Stimulated activated CD4-positive, alpha-beta T cell treated with anti-CD3 and anti-CD28 coated beads, Interleukin-15, amount 100 ng/mL, for 24 hours (primary cell): ENCODE results near the gene ARSJ.
"Not testable (repeated sequence)": the region's sequence is repeated elsewhere in the genome, so short reads cannot be mapped to it uniquely, and the experiment has no call there.

Source experiments
- DNase-seq: peaks from one replicate; pipeline ENCODE4 v3.0.0-alpha.2; 2020

Gene ARSJ

DNA sequence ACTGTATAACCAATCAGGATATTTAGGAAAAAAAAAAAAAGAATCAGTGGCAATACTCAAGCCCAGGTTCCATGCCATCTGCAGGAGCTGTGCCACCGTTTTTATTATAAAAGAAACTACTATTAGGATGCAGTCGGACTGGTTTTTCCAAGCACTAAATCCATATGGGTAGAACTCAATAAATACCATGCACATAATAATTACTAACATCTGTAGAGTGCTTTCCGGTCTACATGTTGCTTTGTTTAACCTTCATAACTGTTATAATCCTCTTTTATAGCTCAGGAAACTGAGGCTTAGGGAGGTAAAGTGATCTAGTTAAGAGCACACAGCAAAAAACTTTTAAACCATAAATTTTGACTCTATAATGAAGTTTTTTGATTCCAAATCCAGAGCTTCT, 24.0 kb downstream of the ARSJ start:
- DNase-seq, result no peak

DNA sequence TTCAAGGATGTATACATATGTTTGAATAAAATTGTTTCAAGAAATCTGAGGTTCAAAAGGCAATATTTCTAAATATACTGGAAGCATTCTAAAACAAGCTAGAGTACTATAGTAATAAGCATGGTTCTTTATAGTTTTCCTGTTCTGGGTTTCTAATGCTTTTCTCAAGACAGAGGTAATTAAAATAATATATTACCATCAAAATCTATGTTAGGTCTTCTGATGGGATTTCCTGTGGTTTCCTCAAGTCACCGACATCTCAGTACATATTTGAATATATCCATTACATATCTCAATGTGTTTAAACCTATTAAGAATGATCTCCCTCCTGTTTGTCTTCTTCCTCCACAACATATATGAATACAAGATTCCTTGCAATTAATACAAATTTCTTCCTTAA, 25.6 kb downstream of the ARSJ start:
- DNase-seq, result no peak

DNA sequence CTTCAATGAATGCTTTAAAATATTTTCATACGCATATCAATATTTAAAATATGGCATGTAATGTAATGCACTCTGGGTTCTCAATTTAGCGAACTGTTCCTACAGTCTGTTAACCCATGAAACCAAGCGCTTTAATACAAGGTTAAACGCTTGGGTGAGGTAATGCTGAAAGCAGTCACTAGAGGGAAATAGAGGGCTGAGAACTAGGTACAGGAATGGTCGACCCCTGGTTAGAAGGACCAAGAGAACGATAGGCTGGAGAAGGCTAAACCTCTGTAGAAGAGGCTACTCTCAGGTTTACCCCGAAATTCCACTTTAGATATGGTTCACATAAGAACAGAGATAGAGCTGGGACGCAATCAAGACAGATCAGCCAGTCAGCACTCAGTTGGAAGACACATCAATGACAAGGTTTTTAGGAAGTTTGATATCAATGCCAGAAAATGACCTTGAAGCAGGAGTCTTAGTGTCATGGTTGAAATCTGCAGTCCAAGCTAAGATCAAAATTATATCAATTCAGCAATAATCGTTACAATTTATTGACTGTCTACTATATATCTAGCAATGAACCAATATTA, 26.9 kb downstream of the ARSJ start:
- peak; percentile 15 for DNase-seq

DNA sequence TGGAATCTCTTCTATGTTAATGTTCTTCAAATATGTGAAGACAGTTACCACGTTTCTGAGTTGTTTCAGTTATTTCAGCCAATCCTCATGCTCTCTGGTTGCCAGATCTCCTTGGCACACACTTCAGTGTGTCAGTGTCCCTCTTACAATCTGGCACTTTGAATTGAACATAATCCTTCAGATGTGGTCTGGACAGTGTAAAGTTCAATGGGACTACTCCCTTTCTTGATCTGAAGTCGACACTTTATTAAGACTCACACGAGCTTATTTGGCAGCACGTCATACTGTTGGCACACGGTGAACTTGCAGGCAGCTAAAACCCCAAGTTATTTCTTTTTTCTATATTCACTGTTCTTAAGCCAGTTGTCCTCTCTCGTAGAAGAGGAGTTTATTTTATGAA, 28.2 kb downstream of the ARSJ start:
- DNase-seq, result no peak

DNA sequence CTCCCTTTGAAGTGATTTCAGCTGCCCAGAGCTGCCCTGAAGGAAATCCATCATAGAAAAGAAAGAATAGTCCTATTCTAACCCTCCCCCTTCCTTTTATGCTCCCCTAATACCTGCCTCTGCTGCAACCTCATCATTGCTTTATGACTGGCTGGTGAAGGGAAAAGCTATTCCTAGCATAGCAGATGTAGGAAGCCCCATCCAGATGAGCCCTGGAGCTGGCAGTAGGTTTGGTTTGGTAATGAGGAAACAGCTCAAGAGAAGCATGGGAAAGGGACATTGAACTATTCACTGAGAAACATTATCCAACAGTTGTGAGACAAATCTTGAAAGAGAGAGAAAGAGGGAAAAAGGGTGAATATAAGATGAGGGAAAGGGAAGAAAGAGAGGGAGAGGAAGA, 29.2 kb downstream of the ARSJ start:
- DNase-seq, result no peak

DNA sequence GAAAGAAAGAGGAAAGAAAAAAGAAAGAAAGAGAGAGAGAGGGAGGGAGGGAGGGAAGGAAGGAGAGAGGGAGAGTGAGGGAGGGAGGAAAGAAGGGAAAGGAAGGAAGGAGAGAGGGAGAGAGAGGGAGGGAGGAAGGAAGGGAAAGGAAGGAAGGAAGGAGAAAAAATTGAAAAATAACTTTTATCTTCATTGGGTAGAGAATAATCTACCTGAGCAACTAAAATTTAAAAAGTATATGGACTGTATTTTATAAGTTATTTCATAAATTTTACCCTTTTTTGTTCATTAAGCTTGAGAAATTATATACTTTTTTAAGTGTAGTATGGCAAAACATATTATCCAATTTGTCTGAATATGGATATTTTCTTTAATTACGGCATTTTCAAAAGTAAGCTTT, 32.0 kb downstream of the ARSJ start:
- no peak for DNase-seq

DNA sequence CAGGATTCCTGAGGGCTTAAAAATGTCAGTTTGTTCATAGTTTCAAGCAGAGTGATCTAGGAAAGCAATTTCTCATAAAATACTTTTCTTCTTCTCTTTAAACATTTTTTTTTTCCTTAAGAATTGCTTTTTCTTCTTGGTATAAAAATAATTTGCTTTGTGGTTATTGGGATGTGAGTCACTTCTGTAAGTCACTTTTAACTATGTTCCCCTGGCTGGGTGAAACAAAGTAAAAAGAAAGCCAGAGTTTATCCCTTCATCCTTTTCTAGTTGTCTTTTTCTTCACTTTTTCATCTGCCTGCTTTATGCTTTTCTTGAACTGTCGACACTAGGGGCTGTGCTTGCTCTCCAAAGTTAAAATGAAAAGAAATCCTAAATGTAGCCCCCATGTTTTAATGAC, 33.5 kb downstream of the ARSJ start:
- DNase-seq, result no peak

DNA sequence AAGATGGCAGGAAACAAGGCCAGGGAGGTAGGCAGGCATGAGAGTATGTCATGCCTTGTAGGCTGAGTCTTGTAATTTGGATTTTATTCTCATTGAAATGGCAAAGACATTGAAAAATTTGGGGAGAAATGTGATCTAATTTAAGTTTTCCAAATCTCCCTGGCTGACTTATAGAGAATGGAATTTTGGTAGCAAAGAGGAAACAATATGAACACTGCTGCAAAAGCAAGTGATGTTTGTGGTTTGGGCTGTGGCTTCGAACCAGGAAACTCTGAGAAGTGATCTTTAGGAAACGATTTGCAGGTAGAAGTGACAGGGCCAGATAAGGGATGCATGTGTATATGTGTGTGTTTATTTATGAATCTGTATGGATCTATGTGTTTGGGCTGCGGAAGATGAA, 35.6 kb downstream of the ARSJ start:
- no peak for DNase-seq

DNA sequence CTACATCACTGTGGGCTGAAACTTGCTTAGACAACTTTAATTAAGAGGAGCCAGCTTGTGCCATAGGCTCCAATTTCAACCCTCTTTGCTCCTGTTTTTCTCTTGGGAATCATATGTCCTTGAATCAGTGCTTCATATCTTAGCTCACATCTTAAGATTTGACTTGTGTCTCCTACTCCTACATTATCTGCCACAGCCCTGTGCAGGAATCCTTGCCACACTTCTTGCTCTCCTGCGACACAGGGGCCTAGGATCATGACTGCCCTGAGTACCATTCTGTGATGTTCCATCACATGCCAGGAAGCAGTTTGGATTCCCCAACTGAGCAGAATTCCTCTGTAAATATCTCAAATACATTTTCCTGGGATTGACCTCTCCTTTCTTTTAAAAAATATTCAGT, 36.4 kb downstream of the ARSJ start:
- DNase-seq, result no peak

DNA sequence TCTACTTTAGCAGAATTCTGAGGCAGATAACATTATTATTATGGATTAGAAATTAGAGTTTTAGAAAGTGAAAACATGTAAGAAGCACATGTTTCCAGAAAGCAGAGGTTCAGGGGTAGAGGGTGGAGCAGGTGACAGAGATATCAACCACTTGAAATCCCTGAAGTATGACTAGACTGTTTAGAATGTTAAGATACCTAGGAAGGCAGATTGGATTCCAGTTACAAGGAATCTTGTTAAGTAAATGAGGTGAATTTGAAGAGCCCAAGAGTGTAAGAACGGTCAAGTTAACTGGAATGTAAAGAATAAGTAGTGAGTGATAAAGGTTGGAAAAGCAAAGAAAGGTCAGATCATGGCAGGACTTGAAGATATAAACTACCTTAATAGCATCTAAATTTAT, 37.6 kb downstream of the ARSJ start:
- no peak for DNase-seq

DNA sequence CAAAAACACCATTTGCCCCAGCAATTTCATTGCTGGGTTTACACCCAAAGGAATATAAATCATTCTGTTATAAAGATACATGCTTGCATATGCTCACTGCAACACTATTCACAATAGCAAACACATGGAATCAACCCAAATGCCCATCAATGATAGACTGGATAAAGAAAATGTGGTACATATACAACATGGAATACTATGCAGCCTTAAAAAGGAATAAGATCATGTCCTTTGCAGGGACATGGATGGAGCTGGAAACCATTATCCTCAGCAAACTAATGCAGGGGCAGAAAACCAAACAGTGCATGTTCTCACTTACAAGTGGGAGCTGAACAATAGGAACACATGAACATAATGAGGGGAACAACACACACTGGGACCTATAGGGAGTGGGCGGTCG, 39.3 kb downstream of the ARSJ start:
- not testable (repeated sequence) for DNase-seq

DNA sequence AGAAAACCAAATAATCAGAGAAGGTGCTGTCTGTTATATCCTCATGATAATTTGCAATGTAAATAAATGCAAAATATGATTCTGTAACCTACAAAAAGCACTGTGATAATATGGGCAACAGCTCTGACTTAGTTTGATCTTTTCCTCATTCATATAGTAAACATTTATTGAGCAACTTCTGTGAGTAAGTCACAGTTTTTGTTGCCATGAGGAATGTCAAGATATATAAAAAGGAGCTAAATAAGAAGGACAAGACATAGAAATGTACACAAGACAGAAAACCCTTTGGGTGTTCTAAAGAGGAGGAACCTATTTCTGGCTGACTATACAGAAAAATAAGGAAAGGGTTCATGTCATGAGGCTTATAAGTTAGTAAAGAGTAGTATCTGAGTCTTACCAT, 44.3 kb downstream of the ARSJ start:
- DNase-seq, result no peak

DNA sequence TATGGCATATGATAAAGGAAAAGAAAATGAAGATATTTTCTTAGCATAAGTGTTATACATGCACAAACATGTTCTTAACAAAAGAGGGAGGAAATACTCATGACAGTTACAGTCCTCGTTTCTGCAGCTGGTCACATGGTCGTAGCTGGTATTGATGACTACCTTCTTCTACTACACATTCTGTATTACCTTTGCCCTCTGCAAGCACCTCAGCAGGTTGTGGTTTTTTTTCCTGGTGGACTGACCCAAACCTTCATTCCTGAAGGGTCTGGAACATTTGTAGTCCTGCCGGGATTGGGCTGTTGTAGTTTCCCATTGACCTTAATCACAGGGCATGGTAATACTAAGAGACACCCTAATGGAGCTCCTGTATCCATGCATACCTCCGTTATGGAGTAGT, 54.7 kb downstream of the ARSJ start:
- not testable (repeated sequence) for DNase-seq

DNA sequence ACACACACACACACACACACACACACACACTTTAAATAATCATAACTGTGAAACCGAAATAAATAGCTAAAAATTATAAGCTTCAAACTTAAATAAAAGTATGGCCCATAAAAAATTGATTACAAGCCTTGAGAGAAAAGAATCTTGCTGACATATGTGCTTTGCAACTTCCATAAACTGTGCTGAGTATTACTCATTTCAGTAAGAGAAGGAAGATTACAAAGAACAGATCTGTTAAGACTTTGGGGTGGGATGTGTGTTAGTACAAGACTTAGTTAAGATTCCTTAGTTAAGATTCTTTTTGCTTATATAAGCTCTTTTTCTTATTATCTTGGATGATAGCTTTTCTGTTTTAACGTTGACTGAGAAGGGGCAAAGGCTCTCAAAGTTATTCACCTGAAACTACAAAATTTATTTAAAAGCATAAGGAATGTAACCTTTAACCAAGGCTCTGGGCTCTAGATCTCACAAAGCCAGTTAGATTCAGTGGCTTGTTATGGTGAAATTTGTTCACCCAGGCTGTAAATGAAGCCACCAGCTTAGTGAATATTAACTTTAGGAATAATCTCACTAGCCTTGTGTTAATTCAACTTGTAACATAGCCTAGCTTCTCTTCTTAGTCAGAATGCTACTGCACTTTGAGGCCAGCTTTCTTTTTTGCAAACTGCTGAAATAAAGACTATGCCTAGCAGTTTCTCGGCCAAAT, 58.2 kb downstream of the ARSJ start:
- DNase-seq, result no peak

DNA sequence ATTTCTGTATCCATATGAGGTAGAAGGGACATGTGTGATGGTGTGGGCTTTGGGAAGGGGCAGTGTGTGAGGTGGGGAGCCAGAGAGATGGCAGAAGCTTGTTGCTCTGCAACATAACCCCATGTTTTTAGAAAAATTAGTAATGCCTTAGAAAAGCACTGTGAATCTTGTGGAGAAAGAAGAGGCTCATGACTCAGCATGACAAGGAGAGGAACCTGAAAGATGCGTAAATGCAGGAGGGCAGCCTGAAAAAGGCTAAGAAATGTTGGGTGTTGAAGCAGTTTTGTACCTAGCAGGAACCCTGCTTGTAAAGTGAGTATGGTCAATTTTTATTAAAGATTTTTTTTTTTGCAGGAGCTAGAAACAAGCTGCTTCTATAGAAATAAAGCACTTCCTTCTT, 59.8 kb downstream of the ARSJ start:
- no peak for DNase-seq

DNA sequence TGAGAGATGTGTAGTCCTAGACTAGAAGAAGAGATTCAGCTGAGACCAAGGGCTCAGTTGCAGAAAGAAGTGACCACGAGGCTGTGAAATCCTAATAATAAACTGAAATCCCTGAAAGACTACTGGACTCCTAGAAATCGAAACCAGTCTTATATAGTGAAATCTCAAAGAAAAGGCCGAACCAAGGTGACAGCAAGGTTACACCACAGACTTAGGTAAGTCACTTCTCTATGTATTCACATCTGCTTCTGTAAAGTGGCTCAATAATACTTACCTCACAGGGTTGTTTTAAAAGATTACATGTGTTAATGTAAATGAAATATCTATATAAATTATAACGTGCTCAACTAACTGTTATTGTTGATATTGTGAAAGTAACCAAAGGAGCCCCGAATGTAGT, 60.3 kb downstream of the ARSJ start:
- DNase-seq, result no peak

DNA sequence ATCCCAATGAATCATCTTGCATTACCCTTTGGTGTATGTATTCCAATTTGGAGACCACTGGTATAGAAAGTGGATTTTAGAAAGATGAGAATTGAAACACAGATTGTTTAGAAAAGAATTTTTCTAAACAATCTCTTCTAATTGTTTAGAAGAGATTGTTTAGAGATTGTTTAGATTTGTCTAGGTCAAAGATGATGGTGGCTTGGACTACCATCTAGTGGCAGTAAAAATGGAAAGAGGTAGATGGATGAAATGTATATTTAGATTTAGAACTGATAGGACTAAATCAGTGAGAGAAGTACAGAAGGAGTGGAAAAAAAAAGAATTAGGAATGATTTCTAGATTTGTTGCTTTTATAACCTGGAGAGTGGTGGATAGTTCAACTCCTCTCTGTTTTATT, 70.6 kb downstream of the ARSJ start:
- no peak for DNase-seq

DNA sequence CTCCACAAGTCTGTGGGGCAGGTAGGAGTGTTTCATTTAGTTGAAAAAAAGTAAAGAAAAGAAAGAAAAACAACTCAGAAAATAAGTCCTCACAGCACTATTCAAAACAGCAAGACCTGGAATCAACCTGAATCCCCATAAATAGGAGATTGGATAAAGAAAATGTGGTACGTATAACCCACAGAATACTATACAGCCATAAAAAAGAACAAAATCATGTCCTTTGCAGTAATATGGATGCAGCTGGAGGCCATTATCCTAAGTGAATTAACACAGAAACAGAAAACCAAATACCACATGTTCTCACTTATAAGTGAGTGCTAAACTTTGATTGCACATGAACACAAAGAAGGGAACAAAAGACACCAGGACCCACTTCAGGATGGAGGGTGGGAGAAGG, 71.9 kb downstream of the ARSJ start:
- DNase-seq, result no peak

DNA sequence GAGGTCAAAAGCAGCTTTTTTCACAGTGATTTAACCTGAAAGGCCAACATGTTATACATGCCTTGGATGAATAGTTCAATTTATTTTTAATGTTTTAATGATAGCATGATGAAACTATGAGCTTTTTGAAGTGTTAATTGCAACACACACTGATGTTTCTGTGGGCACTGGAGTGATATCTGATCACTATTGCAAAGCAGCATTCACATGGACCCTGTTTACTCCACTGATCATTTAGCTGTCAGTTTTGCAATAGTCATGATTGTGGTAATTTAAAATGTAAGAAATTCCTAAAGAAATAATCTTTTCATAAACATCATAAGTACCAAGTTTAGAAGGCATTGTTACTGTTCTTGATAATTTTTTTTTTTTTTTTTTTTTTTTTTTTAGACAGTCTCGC, 74.1 kb downstream of the ARSJ start:
- DNase-seq, result no peak

DNA sequence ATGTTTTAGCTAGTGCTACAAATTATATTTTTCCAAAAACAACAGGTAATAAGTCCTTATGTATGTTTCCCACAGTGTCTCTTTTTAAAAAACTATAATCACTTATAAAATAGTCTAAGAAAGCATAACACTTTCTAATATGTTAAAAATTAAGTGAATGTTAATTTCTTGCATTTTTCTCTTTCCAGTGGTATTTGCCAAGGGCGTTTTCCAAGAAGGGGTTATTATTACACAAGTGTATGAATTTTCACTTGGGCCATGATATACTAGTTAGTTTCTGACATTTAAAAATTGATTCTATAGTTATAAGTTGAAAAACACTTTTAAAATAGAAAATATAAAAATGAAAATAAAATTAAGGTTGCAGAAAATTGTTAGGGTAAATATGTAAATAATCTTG, 74.6 kb downstream of the ARSJ start:
- DNase-seq, result no peak

DNA sequence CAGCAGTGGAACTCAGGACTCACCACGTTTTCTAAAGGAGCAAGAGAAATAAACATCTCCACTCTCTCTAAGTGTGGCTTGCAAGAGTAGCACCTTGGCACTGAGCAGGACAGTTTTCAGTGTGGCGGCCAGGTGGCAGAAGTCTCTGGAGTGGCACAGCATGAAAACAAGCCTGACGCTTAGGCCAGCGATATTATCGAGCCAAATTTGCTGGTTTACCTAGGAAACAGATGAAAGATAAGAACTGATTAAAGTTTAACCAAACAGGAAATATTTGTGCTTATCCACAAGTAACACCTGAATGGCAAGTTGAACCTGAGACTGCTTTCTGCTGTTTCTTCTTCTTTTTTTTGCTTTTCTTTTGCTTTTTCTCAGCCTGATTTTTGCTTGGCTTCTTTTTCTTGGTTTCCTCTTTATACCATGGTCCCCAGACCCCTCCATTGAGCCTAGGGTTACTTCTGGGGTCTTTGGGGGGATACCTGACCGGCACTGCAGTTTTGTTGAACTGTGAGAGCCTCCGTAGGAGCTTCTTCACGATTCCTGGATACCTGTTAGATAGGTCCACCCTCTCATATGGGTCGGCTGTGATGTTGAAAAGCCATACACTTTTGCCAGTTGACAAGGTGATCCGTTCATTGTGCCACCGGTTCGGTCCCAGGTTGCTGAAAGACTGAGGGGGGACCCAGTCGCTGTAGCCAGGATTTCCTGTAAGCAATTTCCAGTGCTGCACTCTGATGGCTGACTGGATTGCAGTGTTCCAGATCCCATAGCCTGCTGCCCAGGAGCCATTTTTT, 77.3 kb downstream of the ARSJ start:
- DNase-seq, result peak; percentile 65

DNA sequence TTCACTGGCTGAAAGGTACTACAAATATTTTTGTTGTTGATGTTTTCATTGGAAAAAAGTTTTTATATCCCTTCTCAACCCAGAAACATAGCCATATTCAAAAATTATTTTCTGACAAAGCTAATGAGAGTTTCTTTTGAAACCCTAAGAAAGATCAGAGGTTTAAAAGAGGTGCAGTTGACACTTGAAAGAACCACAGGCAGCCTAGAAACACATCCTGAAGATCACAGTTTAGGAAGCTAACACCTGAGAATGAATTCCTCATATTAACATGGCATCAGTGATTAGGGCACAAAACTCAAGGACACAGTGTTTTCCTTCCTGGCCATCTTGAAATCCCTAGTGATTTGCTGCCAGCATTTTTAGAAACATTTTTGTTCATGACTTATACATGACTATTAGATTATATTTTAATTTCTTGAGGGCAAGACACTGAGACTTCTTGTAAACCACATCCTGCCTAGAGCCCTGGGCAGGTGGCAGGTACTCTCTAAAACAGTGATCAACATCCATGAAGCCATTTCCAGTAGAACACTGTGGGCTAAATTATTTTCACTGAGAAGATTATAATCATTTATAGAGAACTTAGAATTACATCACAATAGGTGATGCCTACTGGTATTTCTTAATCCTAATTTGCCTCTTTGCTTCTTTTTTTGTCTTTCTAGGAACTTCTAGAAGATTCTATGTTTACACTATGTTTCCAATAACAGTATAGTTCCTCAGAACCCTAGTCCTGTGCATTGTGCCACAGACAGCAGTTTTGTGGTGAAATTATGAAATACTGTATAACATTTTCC, 80.0 kb downstream of the ARSJ start:
- DNase-seq, result peak; percentile 17

DNA sequence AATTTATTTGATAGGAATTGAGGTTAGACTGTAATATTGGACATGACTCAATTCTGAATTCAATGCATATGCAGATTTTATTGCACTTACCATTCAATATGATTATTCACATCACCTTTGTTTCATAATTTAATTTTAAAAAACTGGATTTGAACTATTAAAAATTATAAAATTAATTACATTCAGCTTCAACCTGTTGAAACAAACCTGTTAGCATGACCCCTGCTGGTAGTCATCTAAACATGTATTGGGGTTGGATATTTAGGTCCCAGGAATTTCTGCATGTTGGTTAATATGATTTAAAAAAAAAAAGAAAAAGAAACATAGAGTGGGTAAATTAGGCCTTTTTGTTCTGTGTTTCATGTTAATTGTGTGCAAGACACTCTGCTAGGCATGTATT, 85.9 kb downstream of the ARSJ start:
- no peak for DNase-seq

DNA sequence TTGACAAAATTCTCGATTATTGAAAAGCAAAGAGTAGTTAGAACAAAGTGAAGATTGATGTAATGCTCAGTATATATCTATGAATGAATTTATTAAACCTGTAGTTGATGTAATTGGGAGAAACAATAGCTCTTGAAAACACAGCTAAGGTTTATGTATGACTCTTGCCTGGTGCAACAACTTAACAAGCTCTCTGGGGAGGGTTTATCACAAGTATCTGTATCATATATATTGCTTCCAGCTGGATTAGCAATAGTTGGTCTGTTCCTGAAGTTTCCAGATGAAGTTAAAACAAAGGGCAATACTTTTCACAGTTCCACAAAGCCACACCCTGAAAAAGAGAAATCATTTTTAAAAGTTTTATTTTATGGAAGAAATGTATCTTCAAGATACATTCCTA, 91.4 kb downstream of the ARSJ start:
- no peak for DNase-seq
